ENCODE results near the gene FARP2.

DNA sequence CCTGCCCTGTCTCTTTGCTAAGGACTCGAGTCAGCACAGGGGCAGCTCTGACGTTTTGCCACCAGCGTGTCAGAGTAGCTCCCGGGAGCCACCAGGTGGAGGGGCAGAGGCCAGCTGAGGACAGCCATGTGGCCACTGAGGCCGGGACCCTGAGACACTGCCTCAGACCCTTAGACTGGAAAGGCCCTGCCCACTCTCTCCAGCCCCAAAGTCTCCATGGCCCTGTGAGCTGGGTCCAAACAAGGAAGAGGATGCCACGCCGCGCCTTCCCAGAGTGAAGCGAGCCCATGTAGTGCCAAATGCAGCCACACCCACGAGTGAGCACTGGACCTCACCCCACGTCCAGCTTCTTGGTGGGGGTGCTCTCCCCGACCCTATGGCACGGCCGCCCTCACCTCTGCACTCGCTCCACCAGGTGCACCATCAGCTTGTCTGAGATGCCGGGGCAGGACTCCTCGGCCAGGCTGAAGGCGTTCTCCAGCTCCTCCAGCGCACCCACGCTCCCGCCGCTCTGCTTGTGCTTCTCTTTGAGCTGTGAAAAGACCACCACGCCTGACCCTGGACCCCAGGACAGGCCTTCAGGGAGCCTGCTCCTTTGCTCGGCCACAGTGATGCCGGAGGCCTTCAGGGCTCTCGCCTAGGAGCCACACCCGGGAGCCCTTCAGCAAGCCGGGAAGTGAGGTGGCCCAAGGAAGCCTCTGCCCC, 140.1 kb downstream of the FARP2 start:
- TF ChIP-seq CREB1 (CRISPR knock-in tag; IDR thresholded peaks at IDR 0.05; ENCODE audit: low read depth) (no peak), REST (IDR thresholded peaks at IDR 0.05; ENCODE audit: unreplicated experiment) (no peak), EZH2phosphoT487 (IDR thresholded peaks at IDR 0.05; ENCODE audit: unreplicated experiment) (no peak), EZH2 (IDR thresholded peaks at IDR 0.05; ENCODE audit: low read depth, unreplicated experiment) (no peak), POLR2AphosphoS5 (IDR thresholded peaks at IDR 0.05; ENCODE audit: low read depth) (no peak), JUNB (IDR thresholded peaks at IDR 0.05; ENCODE audit: unreplicated experiment) (no peak), ETS1 (IDR thresholded peaks at IDR 0.05) (no peak), ZNF331 (CRISPR knock-in tag; IDR thresholded peaks at IDR 0.05; ENCODE audit: low read depth) (no peak), ZNF114 (CRISPR knock-in tag; IDR thresholded peaks at IDR 0.05) (no peak)
- TF ChIP-seq, protein P1, sequence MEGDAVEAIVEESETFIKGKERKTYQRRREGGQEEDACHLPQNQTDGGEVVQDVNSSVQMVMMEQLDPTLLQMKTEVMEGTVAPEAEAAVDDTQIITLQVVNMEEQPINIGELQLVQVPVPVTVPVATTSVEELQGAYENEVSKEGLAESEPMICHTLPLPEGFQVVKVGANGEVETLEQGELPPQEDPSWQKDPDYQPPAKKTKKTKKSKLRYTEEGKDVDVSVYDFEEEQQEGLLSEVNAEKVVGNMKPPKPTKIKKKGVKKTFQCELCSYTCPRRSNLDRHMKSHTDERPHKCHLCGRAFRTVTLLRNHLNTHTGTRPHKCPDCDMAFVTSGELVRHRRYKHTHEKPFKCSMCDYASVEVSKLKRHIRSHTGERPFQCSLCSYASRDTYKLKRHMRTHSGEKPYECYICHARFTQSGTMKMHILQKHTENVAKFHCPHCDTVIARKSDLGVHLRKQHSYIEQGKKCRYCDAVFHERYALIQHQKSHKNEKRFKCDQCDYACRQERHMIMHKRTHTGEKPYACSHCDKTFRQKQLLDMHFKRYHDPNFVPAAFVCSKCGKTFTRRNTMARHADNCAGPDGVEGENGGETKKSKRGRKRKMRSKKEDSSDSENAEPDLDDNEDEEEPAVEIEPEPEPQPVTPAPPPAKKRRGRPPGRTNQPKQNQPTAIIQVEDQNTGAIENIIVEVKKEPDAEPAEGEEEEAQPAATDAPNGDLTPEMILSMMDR (conservative IDR thresholded peaks at IDR 0.05; ENCODE audit: low read depth in 2 of 2), result no peak

Measured in GM23338 (cell line).